ENCODE data around the gene CELSR3. TPM values are rescaled to one million over a fixed set of nuclear protein-coding genes. Genes with fewer than 3 reads are reported as not detected.

Gene CELSR3
- total RNA-seq, 1 experiment from 2014 or later, result 17.6 TPM

GRCh38 chr3:48612309-48612708, 50.4 kb downstream of the CELSR3 start:
- Mint-ChIP-seq H3K4me1 (ENCODE audit: insufficient read depth, unreplicated experiment) (peaks cover 25% of the 10 kb centered on the region), H3K27me3 (ENCODE audit: insufficient read depth, unreplicated experiment) (no peaks in the 10 kb centered on the region), H3K4me3 (ENCODE audit: unreplicated experiment) (no peak overlapping the region), H3K9me3 (ENCODE audit: unreplicated experiment) (no peaks in the 10 kb centered on the region), H3K27ac (ENCODE audit: low read depth, unreplicated experiment) (no peak overlapping the region), H3K36me3 (ENCODE audit: insufficient read depth, unreplicated experiment) (peaks cover 24% of the 10 kb centered on the region)
- intact Hi-C loops (cut with micrococcal nuclease), result no loop called here
- ChIA-PET CTCF (interaction anchor here (0.7 to 2.4 kb wide), 5 partner anchors 11 to 176 kb away, joined by 3 to 12 read pairs (median 3); partner anchors contain the start of genes PFKFB4 and SLC26A6), POLR2A (interaction anchor here (0.6 to 6.3 kb wide), 8 partner anchors 13 to 159 kb away, joined by 3 to 107 read pairs (median 4); partner anchors contain the start of genes CELSR3 and SLC26A6)
- DNase-seq (ENCODE audit: unreplicated experiment), result no peak
- no TSS peak for BruUV-seq (replicated peaks)
- TF ChIP-seq CTCF (IDR thresholded peaks at IDR 0.05; ENCODE audit: unreplicated experiment), result no peak

GRCh38 chr3:48609088-48610005, 53.3 kb downstream of the CELSR3 start, which contains the start of gene UQCRC1:
Gene UQCRC1 (minus strand): TSS chr3:48609646. CDS start chr3:48609620, 26 bp downstream.
- ChIA-PET POLR2A (interaction anchor here (0.6 to 6.3 kb wide), 13 partner anchors 11 to 780 kb away, joined by 3 to 107 read pairs (median 4); partner anchors contain the start of genes ATRIP, CELSR3 and SLC26A6), CTCF (interaction anchor here (0.5 to 1.9 kb wide), 7 partner anchors 11 to 856 kb away, joined by 3 to 9 read pairs (median 3); partner anchors contain the start of gene SLC26A6)
- DNase-seq (ENCODE audit: unreplicated experiment), result peak; percentile 91
- intact Hi-C loops (cut with micrococcal nuclease), result loop anchor here (1.0 to 2.0 kb wide), 2 partner anchors 51 to 55 kb away; no protein-coding TSS in a partner anchor
- Mint-ChIP-seq H3K36me3 (ENCODE audit: insufficient read depth, unreplicated experiment) (peaks cover 43% of the 10 kb centered on the region), H3K4me1 (ENCODE audit: insufficient read depth, unreplicated experiment) (peaks cover 18% of the 10 kb centered on the region), H3K27me3 (ENCODE audit: insufficient read depth, unreplicated experiment) (no peaks in the 10 kb centered on the region), H3K9me3 (ENCODE audit: unreplicated experiment) (no peaks in the 10 kb centered on the region), H3K27ac (ENCODE audit: low read depth, unreplicated experiment) (peak within 1 kb of the TSS; percentile 94), H3K4me3 (ENCODE audit: unreplicated experiment) (peak within 1 kb of the TSS; percentile 94)
- peak; percentile 47 for TF ChIP-seq CTCF (IDR thresholded peaks at IDR 0.05; ENCODE audit: unreplicated experiment)
- BruUV-seq (replicated peaks), result no TSS peak

GRCh38 chr3:48607519-48607918, 55.2 kb downstream of the CELSR3 start:
- CTCF ChIA-PET, result interaction anchor here (0.9 kb wide), 1 partner anchor 62 kb away, joined by 5 read pairs; no protein-coding TSS in a partner anchor
- POLR2A ChIA-PET, result interaction anchor here (1.0 to 1.9 kb wide), 5 partner anchors 9 to 174 kb away, joined by 4 to 23 read pairs (median 7); partner anchors contain the start of gene SLC26A6
- DNase-seq (ENCODE audit: unreplicated experiment), result no peak

More at GRCh38 chr3:48607519-48607918, 55.2 kb downstream of the CELSR3 start:
- intact Hi-C loops (cut with micrococcal nuclease), result no loop called here
- BruUV-seq (replicated peaks), result no TSS peak
- H3K27me3 Mint-ChIP-seq (ENCODE audit: insufficient read depth, unreplicated experiment), result no peaks in the 10 kb centered on the region
- peak overlapping the region; percentile 94 for H3K27ac Mint-ChIP-seq (ENCODE audit: low read depth, unreplicated experiment)
- H3K36me3 Mint-ChIP-seq (ENCODE audit: insufficient read depth, unreplicated experiment), result peaks cover 61% of the 10 kb centered on the region
- no peaks in the 10 kb centered on the region for H3K9me3 Mint-ChIP-seq (ENCODE audit: unreplicated experiment)
- peak overlapping the region; percentile 94 for H3K4me3 Mint-ChIP-seq (ENCODE audit: unreplicated experiment)
- peaks cover 14% of the 10 kb centered on the region for H3K4me1 Mint-ChIP-seq (ENCODE audit: insufficient read depth, unreplicated experiment)
- TF ChIP-seq CTCF (IDR thresholded peaks at IDR 0.05; ENCODE audit: unreplicated experiment), result no peak

Data from MCF 10A (cell line).